Liver (tissue), 9 donors: ENCODE measurements around the gene GBE1. TPM values are rescaled to one million over a fixed set of nuclear protein-coding genes. Genes with fewer than 3 reads are reported as not detected.
A peak's percentile ranks its signal among the peaks of the same experiment; 100 is the strongest.

Source experiments
- DNase-seq: peaks from one replicate; pipeline ENCODE4 v3.0.0-alpha.2; 2017; ENCODE audit warnings: low spot score
- H3K27ac ChIP-seq, 2 donors: one replicate each; pipeline ENCODE4 v1.7.0; 2013; ENCODE audit warnings: inconsistent platforms in 2 of 2, low read length in 2 of 2, control low read depth in 1 of 2, low read depth in 1 of 2, mild to moderate bottlenecking in 1 of 2
- H3K27me3 ChIP-seq, 4 donors: one replicate each; pipeline versions ENCODE4 v1.6.1 to v1.7.0; 2013; ENCODE audit warnings: low read length in 3 of 4, inconsistent platforms in 1 of 4, mild to moderate bottlenecking in 1 of 4, moderate library complexity in 1 of 4; ENCODE audit not compliant: control insufficient read depth in 4 of 4, insufficient read depth in 4 of 4
- H3K36me3 ChIP-seq, 4 donors: one replicate each; pipeline versions ENCODE4 v1.6.1 to v1.7.0; 2013; ENCODE audit warnings: low read length in 3 of 4, mild to moderate bottlenecking in 3 of 4, low read depth in 1 of 4, moderate library complexity in 1 of 4; ENCODE audit not compliant: control insufficient read depth in 4 of 4, insufficient read depth in 3 of 4
- H3K4me1 ChIP-seq, 4 donors: one replicate each; pipeline versions ENCODE4 v1.6.1 to v1.7.0; 2013; ENCODE audit warnings: low read length in 3 of 4, mild to moderate bottlenecking in 3 of 4, moderate library complexity in 1 of 4; ENCODE audit not compliant: control insufficient read depth in 4 of 4, insufficient read depth in 4 of 4
- H3K4me3 ChIP-seq, 3 donors: one replicate each; pipeline versions ENCODE4 v1.6.1 to v1.7.0; 2013; ENCODE audit warnings: low read length in 3 of 3, control low read depth in 1 of 3, low read depth in 1 of 3, mild to moderate bottlenecking in 1 of 3
- H3K9ac ChIP-seq, 2 donors: one replicate each; pipeline ENCODE4 v1.7.0; 2013; ENCODE audit warnings: low read length in 2 of 2, mild to moderate bottlenecking in 2 of 2, moderate library complexity in 2 of 2, control low read depth in 1 of 2, low read depth in 1 of 2
- H3K9me3 ChIP-seq, 4 donors: one replicate each; pipeline versions ENCODE4 v1.6.1 to v1.7.0; 2013; ENCODE audit warnings: low read length in 3 of 4; ENCODE audit not compliant: control insufficient read depth in 4 of 4
- ATF3 ChIP-seq: IDR thresholded peaks from 2 replicates; pipeline ENCODE4 v1.6.1; 2016; ENCODE audit warnings: antibody characterized with exemption
- EGR1 ChIP-seq, 2 donors: IDR thresholded peaks; 2 replicates each; pipeline ENCODE4 v1.6.1; 2016 to 2018; ENCODE audit warnings: antibody characterized with exemption in 2 of 2, low read depth in 2 of 2
- FOXA1 ChIP-seq: IDR thresholded peaks from 2 replicates; pipeline ENCODE4 v1.6.1; 2016; ENCODE audit warnings: antibody characterized with exemption
- FOXA2 ChIP-seq: IDR thresholded peaks from 2 replicates; pipeline ENCODE4 v1.6.1; 2016; ENCODE audit warnings: antibody characterized with exemption
- GABPA ChIP-seq, 2 donors: IDR thresholded peaks in 1 of 2; conservative IDR thresholded peaks in 1 of 2; 2 replicates each; pipeline ENCODE4 v1.6.1; 2016; ENCODE audit warnings: antibody characterized with exemption in 2 of 2, mild to moderate bottlenecking in 1 of 2, moderate library complexity in 1 of 2
- HNF4A ChIP-seq, 2 donors: conservative IDR thresholded peaks; 2 replicates each; pipeline ENCODE4 v1.6.1; 2016; ENCODE audit warnings: antibody characterized with exemption in 2 of 2, mild to moderate bottlenecking in 2 of 2
- HNF4G ChIP-seq: IDR thresholded peaks from 2 replicates; pipeline ENCODE4 v1.6.1; 2016; ENCODE audit warnings: antibody characterized with exemption
- JUND ChIP-seq, 2 donors: IDR thresholded peaks; 2 replicates each; pipeline ENCODE4 v1.6.1; 2016; ENCODE audit warnings: antibody characterized with exemption in 2 of 2
- RAD21 ChIP-seq, 2 donors: IDR thresholded peaks; 2 replicates each; pipeline ENCODE4 v1.6.1; 2016; ENCODE audit warnings: antibody characterized with exemption in 2 of 2, mild to moderate bottlenecking in 2 of 2
- REST ChIP-seq: IDR thresholded peaks from 2 replicates; pipeline ENCODE4 v1.6.1; 2016; ENCODE audit warnings: antibody characterized with exemption, mild to moderate bottlenecking
- RXRA ChIP-seq, 2 donors: IDR thresholded peaks; 2 replicates each; pipeline ENCODE4 v1.6.1; 2017 to 2018; ENCODE audit warnings: antibody characterized with exemption in 2 of 2, mild to moderate bottlenecking in 1 of 2
- SP1 ChIP-seq: IDR thresholded peaks from 2 replicates; pipeline ENCODE4 v1.6.1; 2018; ENCODE audit warnings: antibody characterized with exemption, mild to moderate bottlenecking
- TAF1 ChIP-seq: conservative IDR thresholded peaks from 2 replicates; pipeline ENCODE4 v1.6.1; 2016; ENCODE audit warnings: antibody characterized with exemption, mild to moderate bottlenecking
- YY1 ChIP-seq: IDR thresholded peaks from 2 replicates; pipeline ENCODE4 v1.6.1; 2016; ENCODE audit warnings: antibody characterized with exemption, mild to moderate bottlenecking
- WGBS: extraction: QIAGEN DNeasy Blood & Tissue Kit; methylation state at CpG from one replicate; pipeline ENCODE4 v1.1.7; 2013; 5-methylcytosine and 5-hydroxymethylcytosine counted together
- polyA plus RNA-seq, 2 donors: library from polyadenylated mRNA; stranded (reverse) in 1 of 2; unstranded in 1 of 2; fragments of 200-250 nt in 1 of 2; fragments of >200 nt in 1 of 2; fragmentation: Nextera tagmentation in 1 of 2; extraction: Ambion mirVana in 1 of 2; gene quantifications; one replicate each; pipeline versions ENCODE4 v1.2.1 to v1.2.3, GENCODE V29; 2013 to 2015
- total RNA-seq, 2 donors: library from RNA; depleted of rRNA; stranded (reverse); fragments of >200 nt; gene quantifications; one replicate each; pipeline ENCODE4 v1.2.3, GENCODE V29; 2014
- TF ChIP-seq, protein P1 (sequence below): IDR thresholded peaks from 2 replicates; pipeline ENCODE4 v1.6.1; 2016; ENCODE audit warnings: antibody characterized with exemption
- TF ChIP-seq, protein P2 (sequence below): fragments of 150-350 bp; IDR thresholded peaks from 2 replicates; pipeline ENCODE4 v1.5.1; 2017; ENCODE audit warnings: improper control_type of control experiment, low read depth, low read length; ENCODE audit not compliant: missing input control
- TF ChIP-seq, protein P3 (sequence below): IDR thresholded peaks from 2 replicates; pipeline ENCODE4 v1.6.1; 2016; ENCODE audit warnings: antibody characterized with exemption
- donor health status: healthy.
- donor health status: healthy.
- donor health status: healthy.
- donor health status: healthy.
- donor health status: healthy.

The GBE1 gene
- total and polyA plus RNA-seq, 4 donors: 22.5 to 95.6 (median 25.8) TPM

- Histone ChIP-seq H3K4me3 (no peak overlapping the region), H3K27me3 (no peaks in the 10 kb centered on the region), H3K9ac (no peak overlapping the region), H3K36me3 (no peaks in the 10 kb centered on the region), H3K9me3 (no peaks in the 10 kb centered on the region), H3K4me1 (peaks cover 7 to 18% (median 13%) of the 10 kb centered on the region in 4 donors), H3K27ac (peak overlapping the region; percentile 66 to 83)
- WGBS: 67% methylated on average over 5 of the region's 5 CpGs
- DNase-seq: no peak
- no peak for TF ChIP-seq SP1
- TF ChIP-seq, protein P1, sequence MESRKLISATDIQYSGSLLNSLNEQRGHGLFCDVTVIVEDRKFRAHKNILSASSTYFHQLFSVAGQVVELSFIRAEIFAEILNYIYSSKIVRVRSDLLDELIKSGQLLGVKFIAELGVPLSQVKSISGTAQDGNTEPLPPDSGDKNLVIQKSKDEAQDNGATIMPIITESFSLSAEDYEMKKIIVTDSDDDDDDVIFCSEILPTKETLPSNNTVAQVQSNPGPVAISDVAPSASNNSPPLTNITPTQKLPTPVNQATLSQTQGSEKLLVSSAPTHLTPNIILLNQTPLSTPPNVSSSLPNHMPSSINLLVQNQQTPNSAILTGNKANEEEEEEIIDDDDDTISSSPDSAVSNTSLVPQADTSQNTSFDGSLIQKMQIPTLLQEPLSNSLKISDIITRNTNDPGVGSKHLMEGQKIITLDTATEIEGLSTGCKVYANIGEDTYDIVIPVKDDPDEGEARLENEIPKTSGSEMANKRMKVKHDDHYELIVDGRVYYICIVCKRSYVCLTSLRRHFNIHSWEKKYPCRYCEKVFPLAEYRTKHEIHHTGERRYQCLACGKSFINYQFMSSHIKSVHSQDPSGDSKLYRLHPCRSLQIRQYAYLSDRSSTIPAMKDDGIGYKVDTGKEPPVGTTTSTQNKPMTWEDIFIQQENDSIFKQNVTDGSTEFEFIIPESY: peak; percentile 25
- no peak for TF ChIP-seq FOXA1
- TF ChIP-seq TAF1: no peak
- no peak for TF ChIP-seq FOXA2
- TF ChIP-seq, protein P2, sequence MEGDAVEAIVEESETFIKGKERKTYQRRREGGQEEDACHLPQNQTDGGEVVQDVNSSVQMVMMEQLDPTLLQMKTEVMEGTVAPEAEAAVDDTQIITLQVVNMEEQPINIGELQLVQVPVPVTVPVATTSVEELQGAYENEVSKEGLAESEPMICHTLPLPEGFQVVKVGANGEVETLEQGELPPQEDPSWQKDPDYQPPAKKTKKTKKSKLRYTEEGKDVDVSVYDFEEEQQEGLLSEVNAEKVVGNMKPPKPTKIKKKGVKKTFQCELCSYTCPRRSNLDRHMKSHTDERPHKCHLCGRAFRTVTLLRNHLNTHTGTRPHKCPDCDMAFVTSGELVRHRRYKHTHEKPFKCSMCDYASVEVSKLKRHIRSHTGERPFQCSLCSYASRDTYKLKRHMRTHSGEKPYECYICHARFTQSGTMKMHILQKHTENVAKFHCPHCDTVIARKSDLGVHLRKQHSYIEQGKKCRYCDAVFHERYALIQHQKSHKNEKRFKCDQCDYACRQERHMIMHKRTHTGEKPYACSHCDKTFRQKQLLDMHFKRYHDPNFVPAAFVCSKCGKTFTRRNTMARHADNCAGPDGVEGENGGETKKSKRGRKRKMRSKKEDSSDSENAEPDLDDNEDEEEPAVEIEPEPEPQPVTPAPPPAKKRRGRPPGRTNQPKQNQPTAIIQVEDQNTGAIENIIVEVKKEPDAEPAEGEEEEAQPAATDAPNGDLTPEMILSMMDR: no peak
- peak in 1 of 2 donors; percentile 26 for TF ChIP-seq RXRA (IDR thresholded peaks at IDR 0.05)
- TF ChIP-seq RAD21 (IDR thresholded peaks at IDR 0.05): no peak
- no peak for TF ChIP-seq EGR1 (IDR thresholded peaks at IDR 0.05; ENCODE audit: low read depth in 2 of 2)
- no peak for TF ChIP-seq HNF4G
- TF ChIP-seq JUND (IDR thresholded peaks at IDR 0.05): peak; percentile 77 to 78
- TF ChIP-seq REST: no peak
- peak; percentile 55 for TF ChIP-seq YY1
- peak in 1 of 2 donors; percentile 25 for TF ChIP-seq HNF4A (conservative IDR thresholded peaks at IDR 0.05)
- TF ChIP-seq, protein P3, sequence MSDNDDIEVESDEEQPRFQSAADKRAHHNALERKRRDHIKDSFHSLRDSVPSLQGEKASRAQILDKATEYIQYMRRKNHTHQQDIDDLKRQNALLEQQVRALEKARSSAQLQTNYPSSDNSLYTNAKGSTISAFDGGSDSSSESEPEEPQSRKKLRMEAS: peak; percentile 41
- TF ChIP-seq ATF3: peak; percentile 22
- no peak for TF ChIP-seq GABPA (IDR thresholded peaks at IDR 0.05 in 1 of 2, conservative IDR thresholded peaks at IDR 0.05 in 1 of 2)
Observed at GRCh38 chr3:81743096-81744025, 18.1 kb downstream of the GBE1 start.
